Measurements from ENCODE around the gene RNASEH2A.

The RNASEH2A gene

DNA sequence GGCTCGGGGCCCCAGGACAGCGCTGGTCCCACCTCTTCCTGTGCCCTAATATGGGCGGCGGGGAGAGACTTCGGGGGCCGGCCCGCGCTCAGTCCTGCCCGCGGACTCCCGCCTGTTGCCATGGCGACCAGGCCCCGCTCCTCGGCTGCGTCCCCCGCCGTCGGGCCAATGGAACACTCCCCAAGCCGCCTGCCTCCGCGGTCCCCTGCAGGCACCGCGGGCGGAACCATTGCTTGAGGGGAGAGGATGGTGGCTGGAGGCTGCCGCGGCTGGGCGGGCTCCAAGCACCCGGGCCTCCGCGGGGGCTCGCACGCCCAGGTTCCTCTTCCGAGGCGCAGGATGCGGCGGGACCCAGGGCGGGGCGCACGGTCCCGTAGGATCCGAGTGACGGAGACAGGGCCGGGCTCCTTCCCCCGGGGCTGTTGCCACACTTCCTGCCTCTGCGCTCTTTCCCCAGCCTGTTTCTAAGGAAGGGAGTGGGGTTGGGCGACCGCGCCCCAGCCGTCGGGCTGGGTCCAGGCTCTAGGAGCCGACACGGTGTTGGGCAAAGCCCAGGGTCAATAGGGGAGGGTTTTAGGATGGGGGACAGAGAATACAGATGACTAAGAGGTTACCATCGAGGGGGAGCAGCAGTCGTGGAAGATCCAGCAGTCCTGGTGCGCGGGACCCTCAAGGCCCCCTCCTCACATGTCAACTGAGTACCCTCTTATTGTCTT, 16.3 kb upstream of the RNASEH2A start:
- Histone ChIP-seq H2AFZ (ENCODE audit: low read depth, low read length, severe bottlenecking) (peak overlapping the region; percentile 28), H3K9ac (ENCODE audit: low read length) (peak overlapping the region; percentile 77), H3K79me2 (ENCODE audit: insufficient read depth, low read length) (no peaks in the 10 kb centered on the region)

DNA sequence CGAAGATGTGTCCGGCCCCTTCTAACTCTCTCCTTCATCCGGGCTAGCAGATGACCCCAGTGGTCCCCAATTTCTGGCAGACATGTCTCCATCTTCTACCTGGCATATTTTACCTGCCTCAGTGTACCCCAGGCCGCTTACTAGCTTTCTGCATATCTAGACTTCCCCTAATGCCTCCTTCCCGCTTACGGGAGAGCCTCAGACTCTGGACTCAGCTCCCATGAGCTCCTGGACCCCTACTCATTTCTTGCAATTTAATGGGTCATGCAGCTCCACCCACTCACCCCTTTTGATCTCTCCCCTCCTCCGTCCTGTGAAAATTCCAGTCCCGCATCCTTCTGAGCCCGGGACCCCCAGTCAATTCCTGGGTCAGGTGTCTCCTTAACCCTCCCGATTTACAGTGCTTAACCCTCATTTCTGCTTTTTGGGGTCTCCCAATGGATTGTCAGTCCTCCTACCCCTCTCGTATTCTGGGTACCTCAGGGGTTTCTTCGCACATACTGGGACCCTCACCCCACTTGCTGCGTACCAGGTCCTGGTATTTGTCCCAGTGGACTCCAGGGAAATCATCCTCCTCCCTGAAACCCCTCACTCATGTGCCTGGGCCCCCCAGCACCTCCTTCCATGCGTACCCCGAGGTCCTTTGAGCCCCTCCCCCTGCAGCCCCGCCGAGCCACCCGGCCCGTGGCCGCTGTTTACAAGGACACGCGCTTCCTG, 15.6 kb upstream of the RNASEH2A start:
- Histone ChIP-seq H3K27me3 (ENCODE audit: low read length) (no peaks in the 10 kb centered on the region), H3F3A (ENCODE audit: insufficient read depth) (peaks cover 36% of the 10 kb centered on the region), H3K9me2 (replicated peaks; ENCODE audit: insufficient read depth, low read length) (no peaks in the 10 kb centered on the region), H3K4me2 (ENCODE audit: low read depth, low read length, poor library complexity, severe bottlenecking) (peak overlapping the region; percentile 94), H3K4me3 (ENCODE audit: insufficient read depth, low read length, poor library complexity, severe bottlenecking) (peak overlapping the region; percentile 60), H3K79me2 (ENCODE audit: insufficient read depth, low read length) (no peaks in the 10 kb centered on the region), H3K9ac (ENCODE audit: low read length) (peak overlapping the region; percentile 77), H4K20me1 (ENCODE audit: low read depth, low read length) (no peaks in the 10 kb centered on the region), H3K27ac (ENCODE audit: low read depth, low read length) (no peak overlapping the region), H3K9me3 (ENCODE audit: insufficient read depth, low read length) (no peaks in the 10 kb centered on the region), H2AFZ (ENCODE audit: low read depth, low read length, severe bottlenecking) (no peak overlapping the region), H3K36me3 (ENCODE audit: low read length) (no peaks in the 10 kb centered on the region)
- no peak for TF ChIP-seq CTCF (IDR thresholded peaks at IDR 0.05; ENCODE audit: insufficient read depth, low read length, poor library complexity, severe bottlenecking)
- TF ChIP-seq EZH2phosphoT487 (conservative IDR thresholded peaks at IDR 0.05; ENCODE audit: low read length): no peak

More for the DNA sequence above, 16.3 kb upstream of the RNASEH2A start:
- Histone ChIP-seq H3K9me3 (ENCODE audit: insufficient read depth, low read length) (no peaks in the 10 kb centered on the region), H3K36me3 (ENCODE audit: low read length) (no peaks in the 10 kb centered on the region), H4K20me1 (ENCODE audit: low read depth, low read length) (no peaks in the 10 kb centered on the region), H3K4me2 (ENCODE audit: low read depth, low read length, poor library complexity, severe bottlenecking) (peak overlapping the region; percentile 94), H3F3A (ENCODE audit: insufficient read depth) (peaks cover 36% of the 10 kb centered on the region), H3K9me2 (replicated peaks; ENCODE audit: insufficient read depth, low read length) (no peaks in the 10 kb centered on the region), H3K27ac (ENCODE audit: low read depth, low read length) (no peak overlapping the region), H3K27me3 (ENCODE audit: low read length) (no peaks in the 10 kb centered on the region), H3K4me3 (ENCODE audit: insufficient read depth, low read length, poor library complexity, severe bottlenecking) (peak overlapping the region; percentile 21)
- no peak for TF ChIP-seq CTCF (IDR thresholded peaks at IDR 0.05; ENCODE audit: insufficient read depth, low read length, poor library complexity, severe bottlenecking)

DNA sequence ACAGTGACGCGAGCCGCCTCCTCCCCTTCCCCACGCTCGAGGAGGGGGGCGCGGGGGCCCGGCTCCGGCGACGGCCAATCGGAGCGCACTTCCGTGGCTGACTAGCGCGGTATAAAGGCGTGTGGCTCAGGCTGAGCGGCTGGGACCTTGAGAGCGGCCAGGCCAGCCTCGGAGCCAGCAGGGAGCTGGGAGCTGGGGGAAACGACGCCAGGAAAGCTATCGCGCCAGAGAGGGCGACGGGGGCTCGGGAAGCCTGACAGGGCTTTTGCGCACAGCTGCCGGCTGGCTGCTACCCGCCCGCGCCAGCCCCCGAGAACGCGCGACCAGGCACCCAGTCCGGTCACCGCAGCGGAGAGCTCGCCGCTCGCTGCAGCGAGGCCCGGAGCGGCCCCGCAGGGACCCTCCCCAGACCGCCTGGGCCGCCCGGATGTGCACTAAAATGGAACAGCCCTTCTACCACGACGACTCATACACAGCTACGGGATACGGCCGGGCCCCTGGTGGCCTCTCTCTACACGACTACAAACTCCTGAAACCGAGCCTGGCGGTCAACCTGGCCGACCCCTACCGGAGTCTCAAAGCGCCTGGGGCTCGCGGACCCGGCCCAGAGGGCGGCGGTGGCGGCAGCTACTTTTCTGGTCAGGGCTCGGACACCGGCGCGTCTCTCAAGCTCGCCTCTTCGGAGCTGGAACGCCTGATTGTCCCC, 14.9 kb upstream of the RNASEH2A start, which contains the start of gene JUNB:
TSS of gene JUNB (plus strand) at position 142 of the 706 bp plus-strand sequence. CDS start at position 428, 286 bp downstream.
- H3K4me3 ChIP-seq (ENCODE audit: insufficient read depth, low read length, poor library complexity, severe bottlenecking): peak within 1 kb of the TSS; percentile 60
- no peak for TF ChIP-seq CTCF (IDR thresholded peaks at IDR 0.05; ENCODE audit: insufficient read depth, low read length, poor library complexity, severe bottlenecking)
- TF ChIP-seq EZH2phosphoT487 (conservative IDR thresholded peaks at IDR 0.05; ENCODE audit: low read length): no peak
- peak within 1 kb of the TSS; percentile 52 for H2AFZ ChIP-seq (ENCODE audit: low read depth, low read length, severe bottlenecking)
- H3K9ac ChIP-seq (ENCODE audit: low read length): peak within 1 kb of the TSS; percentile 77
- no peaks in the 10 kb centered on the region for H4K20me1 ChIP-seq (ENCODE audit: low read depth, low read length)
- peak within 1 kb of the TSS; percentile 70 for H3K27ac ChIP-seq (ENCODE audit: low read depth, low read length)
- H3K79me2 ChIP-seq (ENCODE audit: insufficient read depth, low read length): no peaks in the 10 kb centered on the region
- H3K36me3 ChIP-seq (ENCODE audit: low read length): no peaks in the 10 kb centered on the region
- peaks cover 36% of the 10 kb centered on the region for H3F3A ChIP-seq (ENCODE audit: insufficient read depth)
- H3K27me3 ChIP-seq (ENCODE audit: low read length): no peaks in the 10 kb centered on the region
- H3K9me3 ChIP-seq (ENCODE audit: insufficient read depth, low read length): no peaks in the 10 kb centered on the region
- H3K4me2 ChIP-seq (ENCODE audit: low read depth, low read length, poor library complexity, severe bottlenecking): peak within 1 kb of the TSS; percentile 94
- no peaks in the 10 kb centered on the region for H3K9me2 ChIP-seq (replicated peaks; ENCODE audit: insufficient read depth, low read length)
